Stomach (tissue), 9 donors: ENCODE data around the gene FRYL. TPM values are rescaled to one million over a fixed set of nuclear protein-coding genes. Genes with fewer than 3 reads are reported as not detected.

Experiments
- DNase-seq, 2 donors: peaks; one replicate each; pipeline versions ENCODE4 v3.0.0 to v3.0.0-alpha.2; 2013 to 2019
- H3K27ac ChIP-seq, 5 donors: fragments of 200-600 bp in 4 of 5; sonication (generic) in 4 of 5; one replicate each; pipeline ENCODE4 v1.5.1; 2013 to 2019; ENCODE audit warnings: mild to moderate bottlenecking in 1 of 5, moderate library complexity in 1 of 5
- H3K27me3 ChIP-seq, 3 donors: fragments of 200-600 bp; sonication (generic); one replicate each; pipeline ENCODE4 v1.5.1; 2017 to 2019; ENCODE audit warnings: mixed run types in 1 of 3
- H3K36me3 ChIP-seq, 4 donors: fragments of 200-600 bp; sonication (generic); 1 replicate in 3 of 4; 2 replicates in 1 of 4; pipeline ENCODE4 v1.5.1; 2016 to 2019
- H3K4me1 ChIP-seq, 4 donors: fragments of 200-600 bp; sonication (generic); one replicate each; pipeline ENCODE4 v1.5.1; 2016 to 2019
- H3K4me3 ChIP-seq, 4 donors: fragments of 200-600 bp; sonication (generic) in 3 of 4; one replicate each; pipeline ENCODE4 v1.5.1; 2016 to 2019; ENCODE audit warnings: mild to moderate bottlenecking in 1 of 4
- H3K9me3 ChIP-seq, 4 donors: fragments of 200-600 bp; sonication (generic); one replicate each; pipeline ENCODE4 v1.5.1; 2016 to 2019
- CTCF ChIP-seq, 7 experiments: fragments of 450-650 bp in 4 of 7; fragments of 200-600 bp in 3 of 7; sonication (generic) in 3 of 7; IDR thresholded peaks; one replicate each; pipeline ENCODE4 v1.5.1; 2016 to 2019; ENCODE audit warnings: antibody characterized with exemption in 7 of 7, control low read depth in 2 of 7, mild to moderate bottlenecking in 1 of 7
- EP300 ChIP-seq: sonication (generic); formaldehyde crosslinking; IDR thresholded peaks from one replicate; pipeline ENCODE4 v1.6.1; 2017; ENCODE audit warnings: antibody characterized with exemption
- POLR2A ChIP-seq, 4 donors: fragments of 450-650 bp; IDR thresholded peaks; one replicate each; pipeline ENCODE4 v1.6.1; 2016; ENCODE audit warnings: antibody characterized with exemption in 4 of 4, control low read depth in 2 of 4, mild to moderate bottlenecking in 1 of 4, moderate library complexity in 1 of 4
- POLR2AphosphoS5 ChIP-seq, 3 donors: sonication (generic); formaldehyde crosslinking; IDR thresholded peaks; one replicate each; pipeline ENCODE4 v1.6.1; 2016; ENCODE audit warnings: antibody characterized with exemption in 3 of 3
- WGBS, 5 donors: extraction: QIAGEN DNeasy Blood & Tissue Kit in 3 of 5; methylation state at CpG; one replicate each; pipeline versions ENCODE4 v1.1.5 to v1.1.7; 2013 to 2018; 5-methylcytosine and 5-hydroxymethylcytosine counted together
- intact Hi-C: fragments of 100-400 bp; cut with DNase I; formaldehyde crosslinking; loops from one replicate; pipeline ENCODE4 v1.15.1; 2023; ENCODE audit warnings: low total_unique reads
- polyA plus RNA-seq, 3 donors: library from polyadenylated mRNA; stranded (reverse); fragments of 200-250 nt; gene quantifications; one replicate each; pipeline ENCODE4 v1.2.3, GENCODE V29; 2013
- total RNA-seq, 5 donors: library from RNA; depleted of rRNA; stranded (reverse); fragments of >200 nt; gene quantifications; one replicate each; pipeline versions ENCODE4 v1.1.0 to v1.2.3, GENCODE V29; 2014 to 2016
- donor health status: healthy with polysubstance abuse.
- donor health status: Bipolar disorder and iron deficiency.
- donor health status: healthy.

The FRYL gene
- total and polyA plus RNA-seq, 8 donors: 6.4 to 697 (median 67.0) TPM

- H3K4me1 ChIP-seq: peaks cover 0 to 6% (median 0%) of the 10 kb centered on the region in 4 donors
- TF ChIP-seq POLR2AphosphoS5 (IDR thresholded peaks at IDR 0.05) (no peak), CTCF (IDR thresholded peaks at IDR 0.05) (no peak), POLR2A (IDR thresholded peaks at IDR 0.05) (no peak), EP300 (no peak)
- DNase-seq: no peak
- no peak overlapping the region for H3K27ac ChIP-seq
- H3K4me3 ChIP-seq: no peak overlapping the region
- H3K36me3 ChIP-seq: peaks cover 0 to 8% (median 2%) of the 10 kb centered on the region in 4 donors
- no peaks in the 10 kb centered on the region for H3K9me3 ChIP-seq
- 57 to 75% (median 63%) methylated on average over 3 of the region's 3 CpGs for WGBS, 5 donors
- H3K27me3 ChIP-seq: no peaks in the 10 kb centered on the region
- intact Hi-C loops: no loop called here
These were observed 106.5 kb downstream of the FRYL start for GRCh38 chr4:48673537-48673936.

- H3K27ac ChIP-seq: no peak overlapping the region
- H3K9me3 ChIP-seq: no peaks in the 10 kb centered on the region
- no peak overlapping the region for H3K4me3 ChIP-seq
- DNase-seq: no peak
- H3K4me1 ChIP-seq: peaks cover 0 to 34% (median 9%) of the 10 kb centered on the region in 4 donors
- H3K27me3 ChIP-seq: no peaks in the 10 kb centered on the region
- peaks cover 0 to 8% (median under 1%) of the 10 kb centered on the region in 4 donors for H3K36me3 ChIP-seq
- TF ChIP-seq CTCF (IDR thresholded peaks at IDR 0.05) (no peak), POLR2A (IDR thresholded peaks at IDR 0.05) (no peak), EP300 (no peak), POLR2AphosphoS5 (IDR thresholded peaks at IDR 0.05) (no peak)
- intact Hi-C loops: no loop called here
- WGBS, 5 donors: 93 to 100% (median 97%) methylated on average over 1 of the region's 1 CpG
These were observed 109.5 kb downstream of the FRYL start for GRCh38 chr4:48670587-48670986.

- DNase-seq: no peak
- Histone ChIP-seq H3K9me3 (no peaks in the 10 kb centered on the region), H3K4me3 (no peak overlapping the region), H3K27ac (peak overlapping the region in 3 of 5 donors; percentile 33 to 65 (median 61)), H3K27me3 (no peaks in the 10 kb centered on the region), H3K4me1 (peaks cover 0 to 46% (median 19%) of the 10 kb centered on the region in 4 donors), H3K36me3 (no peaks in the 10 kb centered on the region)
- intact Hi-C loops: no loop called here
- 70 to 89% (median 75%) methylated on average over 3 of the region's 3 CpGs for WGBS, 5 donors
- no peak for TF ChIP-seq EP300
- TF ChIP-seq POLR2AphosphoS5 (IDR thresholded peaks at IDR 0.05): no peak
- no peak for TF ChIP-seq CTCF (IDR thresholded peaks at IDR 0.05)
- no peak for TF ChIP-seq POLR2A (IDR thresholded peaks at IDR 0.05)
These were observed 111.0 kb downstream of the FRYL start for GRCh38 chr4:48669086-48669485.

GRCh38 chr4:48668254-48669017 lies 111.6 kb downstream of the FRYL start:
- H3K27ac ChIP-seq: peak overlapping the region in 4 of 5 donors; percentile 26 to 61 (median 42)

GRCh38 chr4:48667148-48667547 lies 112.9 kb downstream of the FRYL start:
- H3K4me3 ChIP-seq: no peak overlapping the region
- no peaks in the 10 kb centered on the region for H3K27me3 ChIP-seq
- no peaks in the 10 kb centered on the region for H3K9me3 ChIP-seq
- no peak for TF ChIP-seq EP300
- TF ChIP-seq CTCF (IDR thresholded peaks at IDR 0.05): no peak
- WGBS, 5 donors: 50 to 62% (median 57%) methylated on average over 2 of the region's 2 CpGs
- H3K27ac ChIP-seq: peak overlapping the region in 1 of 5 donors; percentile 61
- peaks cover 0 to 46% (median 19%) of the 10 kb centered on the region in 4 donors for H3K4me1 ChIP-seq
- no peaks in the 10 kb centered on the region for H3K36me3 ChIP-seq
- no peak for DNase-seq
- intact Hi-C loops: no loop called here

More at GRCh38 chr4:48668254-48669017, 111.6 kb downstream of the FRYL start:
- TF ChIP-seq EP300 (no peak), POLR2AphosphoS5 (IDR thresholded peaks at IDR 0.05) (peak in 1 of 3 donors; percentile 17)
- WGBS, 5 donors: 72 to 79% (median 77%) methylated on average over 4 of the region's 4 CpGs
- intact Hi-C loops: no loop called here
- Histone ChIP-seq H3K9me3 (no peaks in the 10 kb centered on the region), H3K4me3 (no peak overlapping the region), H3K36me3 (no peaks in the 10 kb centered on the region), H3K4me1 (peaks cover 0 to 46% (median 19%) of the 10 kb centered on the region in 4 donors), H3K27me3 (no peaks in the 10 kb centered on the region)
- peak in 1 of 2 donors; percentile 67 for DNase-seq
